Spleen (tissue), 13 donors: ENCODE results near the gene ACADM. TPM values are rescaled to one million over a fixed set of nuclear protein-coding genes. Genes with fewer than 3 reads are reported as not detected.
"Not testable (repeated sequence)": the region's sequence is repeated elsewhere in the genome, so short reads cannot be mapped to it uniquely, and the experiment has no call there.

Experiments used
- DNase-seq: peaks from one replicate; pipeline ENCODE4 v3.0.0-alpha.2; 2020
- H3K27ac ChIP-seq, 8 donors: fragments of 200-600 bp; sonication (generic) in 7 of 8; 1 replicate in 4 of 8; 2 replicates in 4 of 8; pipeline versions ENCODE4 v1.5.0 to v1.8.0; 2016 to 2021; ENCODE audit warnings: inconsistent platforms in 4 of 8, mild to moderate bottlenecking in 4 of 8, moderate library complexity in 1 of 8
- H3K27me3 ChIP-seq, 7 donors: fragments of 200-600 bp; sonication (generic) in 6 of 7; replicated peaks in 1 of 7; 1 replicate in 4 of 7; 2 replicates in 3 of 7; pipeline versions ENCODE4 v1.5.0 to v1.8.0; 2016 to 2021; ENCODE audit warnings: inconsistent platforms in 3 of 7, mild to moderate bottlenecking in 1 of 7
- H3K36me3 ChIP-seq, 6 donors: fragments of 200-600 bp; sonication (generic) in 5 of 6; 1 replicate in 4 of 6; 2 replicates in 2 of 6; pipeline versions ENCODE4 v1.5.0 to v1.8.0; 2016 to 2021; ENCODE audit warnings: inconsistent platforms in 2 of 6
- H3K4me1 ChIP-seq, 6 donors: fragments of 200-600 bp; sonication (generic) in 5 of 6; 1 replicate in 3 of 6; 2 replicates in 3 of 6; pipeline versions ENCODE4 v1.5.0 to v1.8.0; 2016 to 2021; ENCODE audit warnings: inconsistent platforms in 3 of 6
- H3K4me3 ChIP-seq, 8 donors: fragments of 200-600 bp; sonication (generic) in 7 of 8; 1 replicate in 4 of 8; 2 replicates in 4 of 8; pipeline versions ENCODE4 v1.5.0 to v1.8.0; 2016 to 2021; ENCODE audit warnings: inconsistent platforms in 4 of 8, mild to moderate bottlenecking in 4 of 8, moderate library complexity in 2 of 8
- H3K9me3 ChIP-seq, 8 donors: fragments of 200-600 bp; sonication (generic) in 7 of 8; 1 replicate in 4 of 8; 2 replicates in 4 of 8; pipeline versions ENCODE4 v1.5.0 to v1.8.0; 2016 to 2021; ENCODE audit warnings: inconsistent platforms in 4 of 8
- POLR2A ChIP-seq, 3 donors: fragments of 450-650 bp; IDR thresholded peaks; one replicate each; pipeline ENCODE4 v1.5.1; 2017; ENCODE audit warnings: antibody characterized with exemption in 3 of 3, mild to moderate bottlenecking in 1 of 3
- POLR2AphosphoS5 ChIP-seq, 3 donors: sonication (generic); formaldehyde crosslinking; IDR thresholded peaks; one replicate each; pipeline ENCODE4 v1.5.1; 2017; ENCODE audit warnings: antibody characterized with exemption in 3 of 3
- WGBS, 5 donors: extraction: QIAGEN DNeasy Blood & Tissue Kit in 3 of 5; methylation state at CpG; one replicate each; pipeline versions ENCODE4 v1.1.5 to v1.1.7; 2013 to 2018; 5-methylcytosine and 5-hydroxymethylcytosine counted together
- intact Hi-C: fragments of 100-400 bp; cut with DNase I; formaldehyde crosslinking; loops from one replicate; pipeline ENCODE4 v1.15.0; 2023; ENCODE audit warnings: low total_unique reads
- long read RNA-seq, 2 donors: transcript quantifications; one replicate each; lab custom pipeline, GENCODE V29; 2026
- polyA plus RNA-seq, 3 donors: library from polyadenylated mRNA; stranded (reverse); fragments of 200-250 nt; gene quantifications; one replicate each; pipeline ENCODE4 v1.2.1, GENCODE V29; 2013
- total RNA-seq, 7 donors: library from RNA; depleted of rRNA in 3 of 7; stranded (reverse); fragments of >200 nt in 3 of 7; fragmentation: NEBNext Ultra II Directional in 4 of 7; extraction: Animal tissue kit (Norgen Biotek cat#: 25700) in 4 of 7; gene quantifications; one replicate each; pipeline versions ENCODE4 v1.1.0 to v1.2.1, GENCODE V29; 2016 to 2021
- TF ChIP-seq, protein P1 (sequence below), 11 experiments: fragments of 200-600 bp in 7 of 11; fragments of 450-650 bp in 4 of 11; sonication (generic) in 4 of 11; IDR thresholded peaks in 8 of 11; conservative IDR thresholded peaks in 3 of 11; 1 replicate in 7 of 11; 2 replicates in 4 of 11; pipeline versions ENCODE4 v1.4.0 to v1.8.0; 2016 to 2021; ENCODE audit warnings: antibody characterized with exemption in 11 of 11, inconsistent platforms in 4 of 11, mild to moderate bottlenecking in 1 of 11
- donor health status: healthy with polysubstance abuse.
- donor health status: DM: no; HTN: no; CAD: no; lungs with moderate emphysema.
- donor health status: DM: no; HTN: no; CAD: no.
- donor health status: Bipolar disorder and iron deficiency.
- donor health status: healthy.
- donor health status: DM: no; HTN: no; CAD: no.
- donor health status: DM: yes; HTN: yes; CAD: no.

The ACADM gene
- total RNA-seq (10 to 100 TPM; 50.2 to 74.4 (median 55.0) TPM), polyA plus RNA-seq (10 to 100 TPM; 25.8 to 46.6 (median 28.9) TPM)
- long read RNA-seq, donor 1, transcript ACADM-202 (12 exons, 2,619 nt), result major isoform, 16 of 71 reads
- long read RNA-seq, donor 1, partial matches to known transcripts, result 55 of 71 reads
- long read RNA-seq, donor 1, other reads (novel, unspliced or antisense), result 0 of 71 reads
- long read RNA-seq, donor 2, transcript ACADM-202 (12 exons, 2,619 nt), result major isoform, 8 of 48 reads
- long read RNA-seq, donor 2, partial matches to known transcripts, result 37 of 48 reads
- long read RNA-seq, donor 2, other reads (novel, unspliced or antisense), result 0 of 48 reads

GRCh38 chr1:75724472-75725022 is at the start of gene ACADM:
Gene ACADM, plus strand, starts transcription at chr1:75724709. Its CDS starts 79 bp downstream, at chr1:75724788.
- peak within 1 kb of the TSS; percentile 87 to 96 (median 92) for H3K27ac ChIP-seq
- 0 to 1% (median 1%) methylated on average over 14 to 48 of the region's 48 CpGs for WGBS, 5 donors
- TF ChIP-seq, protein P1, sequence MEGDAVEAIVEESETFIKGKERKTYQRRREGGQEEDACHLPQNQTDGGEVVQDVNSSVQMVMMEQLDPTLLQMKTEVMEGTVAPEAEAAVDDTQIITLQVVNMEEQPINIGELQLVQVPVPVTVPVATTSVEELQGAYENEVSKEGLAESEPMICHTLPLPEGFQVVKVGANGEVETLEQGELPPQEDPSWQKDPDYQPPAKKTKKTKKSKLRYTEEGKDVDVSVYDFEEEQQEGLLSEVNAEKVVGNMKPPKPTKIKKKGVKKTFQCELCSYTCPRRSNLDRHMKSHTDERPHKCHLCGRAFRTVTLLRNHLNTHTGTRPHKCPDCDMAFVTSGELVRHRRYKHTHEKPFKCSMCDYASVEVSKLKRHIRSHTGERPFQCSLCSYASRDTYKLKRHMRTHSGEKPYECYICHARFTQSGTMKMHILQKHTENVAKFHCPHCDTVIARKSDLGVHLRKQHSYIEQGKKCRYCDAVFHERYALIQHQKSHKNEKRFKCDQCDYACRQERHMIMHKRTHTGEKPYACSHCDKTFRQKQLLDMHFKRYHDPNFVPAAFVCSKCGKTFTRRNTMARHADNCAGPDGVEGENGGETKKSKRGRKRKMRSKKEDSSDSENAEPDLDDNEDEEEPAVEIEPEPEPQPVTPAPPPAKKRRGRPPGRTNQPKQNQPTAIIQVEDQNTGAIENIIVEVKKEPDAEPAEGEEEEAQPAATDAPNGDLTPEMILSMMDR (IDR thresholded peaks at IDR 0.05 in 8 of 11, conservative IDR thresholded peaks at IDR 0.05 in 3 of 11), result peak in 3 of 11 experiments; percentile 13 to 45 (median 32)
- TF ChIP-seq POLR2AphosphoS5 (IDR thresholded peaks at IDR 0.05) (peak; percentile 94 to 96 (median 96)), POLR2A (IDR thresholded peaks at IDR 0.05) (peak in 2 of 3 donors; percentile 52 to 60)

GRCh38 chr1:75677443-75677842 is 47.1 kb upstream of the ACADM start:
- Histone ChIP-seq H3K27ac (no peak overlapping the region), H3K27me3 (no peaks in the 10 kb centered on the region), H3K4me3 (no peak overlapping the region), H3K9me3 (peaks cover 0 to 3% (median 0%) of the 10 kb centered on the region in 8 donors), H3K36me3 (no peaks in the 10 kb centered on the region), H3K4me1 (no peaks in the 10 kb centered on the region)
- no peak for DNase-seq
- TF ChIP-seq POLR2A (IDR thresholded peaks at IDR 0.05) (no peak), POLR2AphosphoS5 (IDR thresholded peaks at IDR 0.05) (no peak)
- TF ChIP-seq, protein P1 (IDR thresholded peaks at IDR 0.05 in 8 of 11, conservative IDR thresholded peaks at IDR 0.05 in 3 of 11), result no peak
- WGBS, 5 donors, result 80 to 95% (median 87%) methylated on average over 5 of the region's 5 CpGs
- intact Hi-C loops, result no loop called here

More at GRCh38 chr1:75724472-75725022, at the start of gene ACADM:
- intact Hi-C loops, result loop anchor here (10.0 kb wide), 1 partner anchor 60 kb away; the partner anchor contains the start of gene RABGGTB
- Histone ChIP-seq H3K36me3 (no peaks in the 10 kb centered on the region), H3K9me3 (no peaks in the 10 kb centered on the region), H3K4me3 (peak within 1 kb of the TSS; percentile 65 to 82 (median 70)), H3K4me1 (peaks cover 7 to 55% (median 37%) of the 10 kb centered on the region in 6 donors), H3K27me3 (no peaks in the 10 kb centered on the region)
- DNase-seq, result peak; percentile 98

DNA sequence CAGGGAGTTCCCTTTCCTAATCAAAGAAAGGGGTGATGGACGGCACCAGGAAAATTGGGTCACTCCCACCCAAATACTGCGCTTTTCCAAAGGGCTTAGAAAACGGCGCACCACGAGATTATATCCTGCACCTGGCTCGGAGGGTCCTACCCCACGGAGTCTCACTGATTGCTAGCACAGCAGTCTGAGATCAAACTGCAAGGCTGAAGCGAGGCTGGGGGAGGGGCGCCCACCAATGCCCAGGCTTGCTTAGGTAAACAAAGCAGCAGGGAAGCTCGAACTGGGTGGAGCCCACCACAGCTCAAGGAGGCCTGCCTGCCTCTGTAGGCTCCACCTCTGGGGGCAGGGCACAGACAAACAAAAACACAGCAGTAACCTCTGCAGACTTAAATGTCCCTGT is 46.5 kb upstream of the ACADM start:
- H3K27ac ChIP-seq, H3K9me3 ChIP-seq, H3K27me3 ChIP-seq, H3K4me3 ChIP-seq, DNase-seq, intact Hi-C loops, H3K4me1 ChIP-seq, H3K36me3 ChIP-seq: not testable (repeated sequence)
- 67 to 79% (median 75%) methylated on average over 8 to 10 of the region's 10 CpGs for WGBS, 5 donors

DNA sequence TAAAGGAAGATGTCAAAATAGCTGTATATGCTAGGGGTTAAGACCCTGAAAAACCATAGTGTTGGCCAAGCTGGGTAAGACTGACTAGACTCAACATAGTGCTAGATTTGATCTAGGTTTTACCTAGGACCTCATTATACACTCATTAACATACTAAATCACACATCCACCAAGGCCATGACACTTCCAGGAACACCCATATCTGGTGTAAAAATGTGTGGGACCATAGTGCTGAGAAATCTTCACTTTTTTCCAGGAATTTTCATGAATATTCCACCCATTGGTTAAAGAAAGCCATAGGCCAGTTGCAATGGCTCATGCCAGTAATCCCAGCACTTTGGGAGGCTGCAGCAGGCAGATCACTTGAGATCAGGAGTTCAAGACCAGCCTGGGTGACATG is 34.0 kb upstream of the ACADM start:
- Histone ChIP-seq H3K27me3 (no peaks in the 10 kb centered on the region), H3K27ac (no peak overlapping the region), H3K4me3 (no peak overlapping the region), H3K36me3 (no peaks in the 10 kb centered on the region), H3K4me1 (no peaks in the 10 kb centered on the region), H3K9me3 (peaks cover 0 to 7% (median 0%) of the 10 kb centered on the region in 8 donors)
- intact Hi-C loops, result no loop called here
- no peak for TF ChIP-seq POLR2A (IDR thresholded peaks at IDR 0.05)
- TF ChIP-seq POLR2AphosphoS5 (IDR thresholded peaks at IDR 0.05), result no peak
- TF ChIP-seq, protein P1 (IDR thresholded peaks at IDR 0.05 in 8 of 11, conservative IDR thresholded peaks at IDR 0.05 in 3 of 11), result no peak
- DNase-seq, result no peak
